Endothelial cell of umbilical vein (primary cell): ENCODE results near the gene DNAJB8. TPM values are rescaled to one million over a fixed set of nuclear protein-coding genes. Genes with fewer than 3 reads are reported as not detected.

Experiments
- BruUV-seq: library from RNA; stranded (reverse); fragments of 400-500 nt; replicated peaks from 2 replicates; lab custom pipeline; 2021; lab: Mats Ljungman, UMichigan
- CTCF ChIA-PET: fragments of 300-600, 350-600 bp; sonication (Branson Sonifier 250); formaldehyde crosslinking; loops from one replicate; lab custom pipeline; 2021; ENCODE audit warnings: antibody characterized with exemption, inconsistent platforms; lab: Charles Lee
- POLR2A ChIA-PET: fragments of 300-600, 350-600 bp; sonication (Branson Sonifier 250); formaldehyde crosslinking; loops from one replicate; lab custom pipeline; 2021; ENCODE audit warnings: antibody characterized with exemption, inconsistent platforms; lab: Charles Lee
- DNase-seq: peaks from one replicate; pipeline ENCODE4 v3.0.0-alpha.2; 2011; ENCODE audit warnings: low read depth, low spot score
- FAIRE-seq: peaks from 2 replicates; lab custom pipeline; 2011; peaks lifted over from hg19 to GRCh38; lab: Jason Lieb, UNC
- H2AFZ ChIP-seq: 2 replicates; pipeline ENCODE4 v1.6.0; 2012; ENCODE audit warnings: low read depth, low read length, control low read depth, inconsistent platforms
- H3K27ac ChIP-seq: 2 replicates; pipeline ENCODE4 v1.5.1; 2011; ENCODE audit warnings: low read depth, mild to moderate bottlenecking, control low read depth, low read length, moderate library complexity; ENCODE audit not compliant: insufficient read depth
- H3K27me3 ChIP-seq, 2 experiments: 2 replicates each; pipeline versions ENCODE4 v1.6.0 to v1.6.1; 2011; ENCODE audit warnings: low read length in 2 of 2, mixed read lengths in 1 of 2; ENCODE audit not compliant: control insufficient read depth in 2 of 2, insufficient read depth in 2 of 2
- H3K36me3 ChIP-seq, 2 experiments: 2 replicates in 1 of 2; 3 replicates in 1 of 2; pipeline ENCODE4 v1.5.1; 2011; ENCODE audit warnings: low read length in 2 of 2, mild to moderate bottlenecking in 1 of 2, moderate library complexity in 1 of 2; ENCODE audit not compliant: control insufficient read depth in 2 of 2, insufficient read depth in 2 of 2; ENCODE audit errors: extremely low read depth in 1 of 2
- H3K4me1 ChIP-seq: 3 replicates; pipeline ENCODE4 v1.5.1; 2011; ENCODE audit warnings: mild to moderate bottlenecking, low read length; ENCODE audit not compliant: control insufficient read depth, insufficient read depth; ENCODE audit errors: extremely low read depth
- H3K4me2 ChIP-seq: 2 replicates; pipeline ENCODE4 v1.6.1; 2011; ENCODE audit warnings: low read length, control low read depth, mixed read lengths; ENCODE audit not compliant: insufficient read depth
- H3K4me3 ChIP-seq, 3 experiments: fragments of 200-600 bp in 1 of 3; sonication (generic), shearing (Covaris generic) in 1 of 3; replicated peaks in 1 of 3; 2 replicates each; pipeline ENCODE4 v1.5.1; 2011 to 2016; ENCODE audit warnings: control low read depth in 3 of 3, low read length in 3 of 3, mild to moderate bottlenecking in 2 of 3, inconsistent platforms in 1 of 3, low read depth in 1 of 3, moderate library complexity in 1 of 3; ENCODE audit not compliant: insufficient read depth in 1 of 3
- H3K79me2 ChIP-seq: 2 replicates; pipeline ENCODE4 v1.6.0; 2012; ENCODE audit warnings: low read length, inconsistent platforms; ENCODE audit not compliant: control insufficient read depth, insufficient read depth
- H3K9ac ChIP-seq: replicated peaks from 2 replicates; pipeline ENCODE3; 2011; ENCODE audit warnings: low read length, control low read depth; ENCODE audit not compliant: insufficient read depth; ENCODE audit errors: extremely low read depth
- H3K9me1 ChIP-seq: replicated peaks from 3 replicates; pipeline ENCODE4 v1.6.0; 2011; ENCODE audit warnings: mild to moderate bottlenecking, low read length; ENCODE audit not compliant: control insufficient read depth, insufficient read depth; ENCODE audit errors: extremely low read depth
- H3K9me3 ChIP-seq: replicated peaks from 2 replicates; pipeline ENCODE4 v1.5.1; 2012; ENCODE audit warnings: low read length, inconsistent platforms; ENCODE audit not compliant: control insufficient read depth, insufficient read depth
- H4K20me1 ChIP-seq: replicated peaks from 2 replicates; pipeline ENCODE3; 2011; ENCODE audit warnings: mild to moderate bottlenecking, low read length; ENCODE audit not compliant: control insufficient read depth, insufficient read depth; ENCODE audit errors: extremely low read depth
- CTCF ChIP-seq, 2 donors: IDR thresholded peaks; 1 replicate in 1 of 2; 2 replicates in 1 of 2; pipeline ENCODE4 v1.5.1; 2011; ENCODE audit warnings: low read length in 2 of 2, mild to moderate bottlenecking in 2 of 2, moderate library complexity in 2 of 2, control low read depth in 1 of 2, inconsistent platforms in 1 of 2, low read depth in 1 of 2; ENCODE audit not compliant: insufficient read depth in 1 of 2; ENCODE audit errors: extremely low read depth in 1 of 2
- EZH2 ChIP-seq: IDR thresholded peaks from 2 replicates; pipeline ENCODE4 v1.6.1; 2012; ENCODE audit warnings: borderline replicate concordance, low read depth, mild to moderate bottlenecking, moderate library complexity, low read length, inconsistent platforms; ENCODE audit not compliant: severe bottlenecking
- FOS ChIP-seq: IDR thresholded peaks from 2 replicates; pipeline ENCODE4 v1.6.1; 2011; ENCODE audit warnings: mild to moderate bottlenecking, low read length, moderate library complexity, borderline replicate concordance; ENCODE audit not compliant: insufficient read depth
- GATA2 ChIP-seq: IDR thresholded peaks from 2 replicates; pipeline ENCODE4 v1.7.0; 2011; ENCODE audit warnings: low read depth, mild to moderate bottlenecking, moderate library complexity, mixed read lengths, low read length; ENCODE audit not compliant: insufficient read length, insufficient read depth
- JUN ChIP-seq: IDR thresholded peaks from 2 replicates; pipeline ENCODE4 v1.6.1; 2011; ENCODE audit warnings: borderline replicate concordance, low read depth; ENCODE audit not compliant: insufficient read length, insufficient read depth
- MYC ChIP-seq: IDR thresholded peaks from one replicate; pipeline ENCODE4 v1.6.1; 2011; ENCODE audit warnings: mild to moderate bottlenecking, low read depth, low read length
- POLR2A ChIP-seq: IDR thresholded peaks from 2 replicates; pipeline ENCODE4 v1.6.1; 2012; ENCODE audit warnings: low read depth, mild to moderate bottlenecking, control low read depth, low read length
- POLR2AphosphoS5 ChIP-seq: IDR thresholded peaks from 2 replicates; pipeline ENCODE4 v1.6.1; 2012; ENCODE audit warnings: low read depth, mild to moderate bottlenecking, control low read depth, low read length, moderate library complexity; ENCODE audit not compliant: insufficient read depth
- dilution Hi-C: fragments of 300-500 bp; cut with MboI; formaldehyde crosslinking; loops from one replicate; pipeline ENCODE4 v1.15.0; 2019; ENCODE audit warnings: low sequenced_read_pairs; ENCODE audit not compliant: extremely low pct_ligation_motif_present
- intact Hi-C: fragments of 100-400 bp; cut with micrococcal nuclease; formaldehyde crosslinking; loops from one replicate; pipeline ENCODE4 v1.10.0; 2022
- polyA plus RNA-seq, 4 experiments: library from polyadenylated mRNA; depleted of rRNA in 3 of 4; stranded (reverse) in 3 of 4; unstranded in 1 of 4; fragments of >200 nt; gene quantifications; 2 replicates each; pipeline versions ENCODE4 v1.2.1 to v1.2.3, GENCODE V29; 2011 to 2012; ENCODE audit warnings: missing spikeins in 1 of 4
- total RNA-seq: library from RNA; stranded (reverse); gene quantifications from 2 replicates; pipeline ENCODE4 v1.2.3, GENCODE V29; 2021
- TF ChIP-seq, protein P1 (sequence below): IDR thresholded peaks from 2 replicates; pipeline ENCODE4 v1.6.1; 2011; ENCODE audit not compliant: insufficient read depth, insufficient read length

Gene DNAJB8
- total and polyA plus RNA-seq, 2 donors (not counting 3 experiments of a cell fraction or from before 2014, with no cell fraction given): not detected

DNA sequence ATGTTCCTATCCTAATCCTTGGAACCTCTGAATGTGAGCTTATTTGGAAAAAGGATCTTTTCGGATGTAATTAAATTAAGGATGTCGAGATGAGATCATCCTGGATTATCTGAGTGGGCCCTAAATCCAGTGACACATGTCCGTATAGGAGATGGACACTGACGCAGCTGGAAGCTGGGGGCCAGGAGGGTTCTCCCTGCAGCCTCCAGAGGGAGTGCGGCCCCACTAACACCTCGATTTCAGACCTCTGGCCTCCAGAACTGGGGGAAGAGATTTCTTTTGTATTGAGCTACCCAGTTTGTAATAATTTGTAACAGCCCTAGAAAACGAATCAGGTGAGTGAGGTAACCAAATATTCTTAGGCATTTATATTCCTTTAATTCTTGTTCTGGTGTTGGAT is 2.5 kb downstream of the DNAJB8 start:
- Histone ChIP-seq H3K36me3 (no peaks in the 10 kb centered on the region), H3K9ac (no peak overlapping the region), H3K4me3 (no peak overlapping the region), H3K4me2 (no peak overlapping the region), H3K9me1 (no peaks in the 10 kb centered on the region), H3K79me2 (no peaks in the 10 kb centered on the region), H3K27ac (no peak overlapping the region), H3K4me1 (no peaks in the 10 kb centered on the region), H2AFZ (no peak overlapping the region), H4K20me1 (no peaks in the 10 kb centered on the region), H3K9me3 (no peaks in the 10 kb centered on the region), H3K27me3 (peaks cover 6 to 15% of the 10 kb centered on the region in 2 experiments)
- DNase-seq (no peak), FAIRE-seq (no peak)
- dilution Hi-C loops: no loop called here
- intact Hi-C loops: no loop called here
- ChIA-PET CTCF (interaction anchor here (1.1 to 1.5 kb wide), 3 partner anchors 26 to 120 kb away, joined by 3 to 5 read pairs (median 5); no protein-coding TSS in a partner anchor), POLR2A (no interaction called here)
- no peak for TF ChIP-seq POLR2AphosphoS5
- TF ChIP-seq, protein P1, sequence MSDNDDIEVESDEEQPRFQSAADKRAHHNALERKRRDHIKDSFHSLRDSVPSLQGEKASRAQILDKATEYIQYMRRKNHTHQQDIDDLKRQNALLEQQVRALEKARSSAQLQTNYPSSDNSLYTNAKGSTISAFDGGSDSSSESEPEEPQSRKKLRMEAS: no peak
- TF ChIP-seq GATA2: no peak
- no peak for TF ChIP-seq FOS
- TF ChIP-seq EZH2: no peak
- TF ChIP-seq JUN: no peak
- TF ChIP-seq MYC: no peak
- no peak for TF ChIP-seq POLR2A
- no peak for TF ChIP-seq CTCF (IDR thresholded peaks at IDR 0.05; ENCODE audit: extremely low read depth in 1 of 2, insufficient read depth in 1 of 2, low read depth in 1 of 2, low read length in 2 of 2)
- BruUV-seq: no TSS peak
